Esophagus muscularis mucosa (tissue), 3 donors: ENCODE results near the gene OBSCN.

ENCODE experiments used
- CTCF ChIP-seq, 3 experiments: fragments of 200-600 bp in 2 of 3; fragments of 450-650 bp in 1 of 3; sonication (generic) in 2 of 3; IDR thresholded peaks; one replicate each; pipeline ENCODE4 v1.5.1; 2017 to 2019; ENCODE audit warnings: antibody characterized with exemption in 3 of 3, mild to moderate bottlenecking in 2 of 3, moderate library complexity in 1 of 3
- POLR2A ChIP-seq: fragments of 450-650 bp; IDR thresholded peaks from one replicate; pipeline ENCODE4 v1.6.1; 2017; ENCODE audit warnings: antibody characterized with exemption, moderate library complexity, mild to moderate bottlenecking, low read depth

DNA sequence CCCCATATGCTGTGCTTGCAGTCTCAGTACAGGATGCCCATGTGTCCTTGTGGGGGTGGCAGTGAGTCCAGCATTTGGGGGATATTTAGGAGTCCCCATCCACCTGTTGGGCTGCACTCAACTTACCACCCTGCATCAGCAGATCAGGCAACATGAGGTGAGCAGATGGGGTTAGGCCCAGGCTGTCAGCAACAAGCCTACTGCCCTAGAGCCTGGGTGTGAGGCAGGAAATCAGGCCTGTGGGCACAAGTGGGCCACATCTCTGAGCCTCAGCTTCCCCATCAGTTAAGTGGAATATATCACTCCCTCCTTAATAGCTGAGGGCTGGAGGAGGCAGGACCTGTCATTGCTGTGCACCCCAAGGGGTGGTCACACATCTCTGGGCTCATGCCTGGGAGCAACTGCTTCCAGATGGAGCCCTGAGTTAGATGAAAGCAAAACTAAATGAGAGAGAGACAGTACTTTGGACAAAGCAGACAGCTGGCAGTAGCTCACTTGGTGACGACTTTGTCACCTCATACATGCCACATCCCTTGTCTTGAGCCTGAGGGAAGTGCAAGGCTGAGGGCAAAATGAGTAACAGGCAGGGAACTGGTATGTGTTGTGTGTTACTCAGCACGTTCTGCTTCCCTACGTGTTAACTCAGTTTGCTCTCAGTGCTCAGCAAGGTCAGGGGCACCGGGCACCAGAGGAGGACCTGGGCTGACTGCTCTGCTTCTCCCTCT is 150.4 kb downstream of the OBSCN start:
- TF ChIP-seq CTCF (IDR thresholded peaks at IDR 0.05) (no peak), POLR2A (no peak)
